ENCODE measurements around the gene TMEM150C.

The TMEM150C gene

GRCh38 chr4:82469791-82470345 lies 91.9 kb downstream of the TMEM150C start:
- no peak for DNase-seq

GRCh38 chr4:82467471-82467870 lies 94.3 kb downstream of the TMEM150C start:
- no peak for DNase-seq

- DNase-seq = no peak
Measured at GRCh38 chr4:82463221-82463620, 98.6 kb downstream of the TMEM150C start.

GRCh38 chr4:82462415-82462831 lies 99.4 kb downstream of the TMEM150C start:
- peak; percentile 84 for DNase-seq

GRCh38 chr4:82461710-82462109 lies 100.1 kb downstream of the TMEM150C start:
- DNase-seq = no peak

GRCh38 chr4:82458729-82459128 lies 103.1 kb downstream of the TMEM150C start:
- DNase-seq = no peak

- no peak for DNase-seq
Measured at GRCh38 chr4:82457266-82457665, 104.5 kb downstream of the TMEM150C start.

- no peak for DNase-seq
Measured at GRCh38 chr4:82452026-82452425, 109.8 kb downstream of the TMEM150C start.

- DNase-seq = no peak
Measured at GRCh38 chr4:82450966-82451755, 110.6 kb downstream of the TMEM150C start.

- DNase-seq = no peak
Measured at GRCh38 chr4:82447886-82448285, 113.9 kb downstream of the TMEM150C start.

GRCh38 chr4:82439088-82439487 lies 122.7 kb downstream of the TMEM150C start:
- no peak for DNase-seq

GRCh38 chr4:82437285-82438005 lies 124.3 kb downstream of the TMEM150C start:
- no peak for DNase-seq

GRCh38 chr4:82436780-82437179 lies 125.0 kb downstream of the TMEM150C start:
- no peak for DNase-seq

GRCh38 chr4:82436130-82436529 lies 125.7 kb downstream of the TMEM150C start:
- DNase-seq = no peak

GRCh38 chr4:82434949-82435348 lies 126.8 kb downstream of the TMEM150C start:
- DNase-seq = no peak

- no peak for DNase-seq
Measured at GRCh38 chr4:82433791-82434190, 128.0 kb downstream of the TMEM150C start.

All from CD4-positive, alpha-beta T cell treated with Interleukin-12 subunit alpha and Interleukin-12 subunit beta, for 1 hour (primary cell).